Fibroblast of upper back skin (primary cell): ENCODE results near the gene KIAA1217.
"Not testable (repeated sequence)": the region's sequence is repeated elsewhere in the genome, so short reads cannot be mapped to it uniquely, and the experiment has no call there.

ENCODE experiments used
- DNase-seq: peaks from one replicate; pipeline ENCODE4 v3.0.0-alpha.2; 2013

KIAA1217 gene

GRCh38 chr10:24469993-24470392, 261.1 kb downstream of the KIAA1217 start:
- DNase-seq = no peak

GRCh38 chr10:24475598-24475997, 266.7 kb downstream of the KIAA1217 start:
- no peak for DNase-seq

GRCh38 chr10:24476913-24477701, 268.2 kb downstream of the KIAA1217 start:
- DNase-seq = no peak

GRCh38 chr10:24477915-24478314, 269.0 kb downstream of the KIAA1217 start:
- no peak for DNase-seq

- no peak for DNase-seq
These were observed 270.9 kb downstream of the KIAA1217 start for GRCh38 chr10:24479806-24480205.

GRCh38 chr10:24480447-24480846, 271.5 kb downstream of the KIAA1217 start:
- no peak for DNase-seq

GRCh38 chr10:24481241-24481640, 272.3 kb downstream of the KIAA1217 start:
- no peak for DNase-seq

GRCh38 chr10:24482713-24483112, 273.8 kb downstream of the KIAA1217 start:
- not testable (repeated sequence) for DNase-seq

GRCh38 chr10:24483701-24484100, 274.8 kb downstream of the KIAA1217 start:
- peak; percentile 14 for DNase-seq

GRCh38 chr10:24484771-24485170, 275.8 kb downstream of the KIAA1217 start:
- no peak for DNase-seq

GRCh38 chr10:24485304-24485703, 276.4 kb downstream of the KIAA1217 start:
- DNase-seq = no peak

GRCh38 chr10:24488631-24489030, 279.7 kb downstream of the KIAA1217 start:
- no peak for DNase-seq

- no peak for DNase-seq
These were observed 284.2 kb downstream of the KIAA1217 start for GRCh38 chr10:24493165-24493564.

GRCh38 chr10:24494236-24494635, 285.3 kb downstream of the KIAA1217 start:
- DNase-seq = no peak

GRCh38 chr10:24494777-24495176, 285.8 kb downstream of the KIAA1217 start:
- DNase-seq = no peak

- no peak for DNase-seq
These were observed 286.9 kb downstream of the KIAA1217 start for GRCh38 chr10:24495666-24496460.

GRCh38 chr10:24496906-24497305, 288.0 kb downstream of the KIAA1217 start:
- no peak for DNase-seq

GRCh38 chr10:24501056-24501711, 292.2 kb downstream of the KIAA1217 start:
- DNase-seq = peak; percentile 40

- peak; percentile 18 for DNase-seq
These were observed 293.1 kb downstream of the KIAA1217 start for GRCh38 chr10:24502006-24502405.

GRCh38 chr10:24502801-24503460, 294.0 kb downstream of the KIAA1217 start:
- DNase-seq = peak; percentile 25

GRCh38 chr10:24503461-24504320, 294.8 kb downstream of the KIAA1217 start:
- peak; percentile 46 for DNase-seq

GRCh38 chr10:24505759-24506158, 296.8 kb downstream of the KIAA1217 start:
- no peak for DNase-seq
